RWPE2 (cell line): ENCODE data around the gene ANO1.

Source experiments
- ATAC-seq: fragments of 200-7000 bp; cut with Tn5 transposase; 3 replicates; pipeline ENCODE4 v1.9.1; 2021; ENCODE audit warnings: low read depth
- DNase-seq: peaks from one replicate; pipeline ENCODE4 v3.0.0-alpha.2; 2020; ENCODE audit warnings: low spot score
- H3K27ac ChIP-seq: fragments of 450-650 bp; 2 replicates; pipeline ENCODE4 v1.5.1; 2017; ENCODE audit warnings: mild to moderate bottlenecking; ENCODE audit not compliant: poor library complexity, severe bottlenecking
- H3K27me3 ChIP-seq: fragments of 250-450 bp; sonication (Bioruptor Pico); 2 replicates; pipeline ENCODE4 v1.5.1; 2021; ENCODE audit warnings: mild to moderate bottlenecking, moderate library complexity; ENCODE audit not compliant: insufficient read depth, poor library complexity, severe bottlenecking
- H3K36me3 ChIP-seq: fragments of 250-450 bp; sonication (Bioruptor Pico); 2 replicates; pipeline ENCODE4 v1.5.1; 2020; ENCODE audit warnings: low read depth, mild to moderate bottlenecking, moderate library complexity
- H3K4me1 ChIP-seq: fragments of 250-450 bp; sonication (Bioruptor Pico); 2 replicates; pipeline ENCODE4 v1.5.1; 2021; ENCODE audit warnings: mild to moderate bottlenecking, moderate library complexity; ENCODE audit not compliant: insufficient read depth, poor library complexity, severe bottlenecking
- H3K4me3 ChIP-seq: fragments of 250-450 bp; sonication (Bioruptor Pico); 2 replicates; pipeline ENCODE4 v1.5.1; 2021; ENCODE audit warnings: mild to moderate bottlenecking, moderate library complexity; ENCODE audit not compliant: severe bottlenecking
- H3K9me3 ChIP-seq: fragments of 250-450 bp; sonication (Bioruptor Pico); 2 replicates; pipeline ENCODE4 v1.5.1; 2021; ENCODE audit warnings: mild to moderate bottlenecking, moderate library complexity; ENCODE audit not compliant: severe bottlenecking
- TF ChIP-seq, protein P1 (sequence below): fragments of 450-650 bp; IDR thresholded peaks from one replicate; pipeline ENCODE4 v1.5.1; 2017; ENCODE audit warnings: mild to moderate bottlenecking, moderate library complexity; ENCODE audit not compliant: poor library complexity, severe bottlenecking

Gene ANO1

GRCh38 chr11:70050243-70050642 lies 27.9 kb upstream of the ANO1 start:
- Histone ChIP-seq H3K27me3 (no peaks in the 10 kb centered on the region), H3K36me3 (no peaks in the 10 kb centered on the region), H3K4me3 (no peak overlapping the region), H3K27ac (no peak overlapping the region), H3K9me3 (no peaks in the 10 kb centered on the region), H3K4me1 (no peaks in the 10 kb centered on the region)
- no peak for ATAC-seq
- TF ChIP-seq, protein P1, sequence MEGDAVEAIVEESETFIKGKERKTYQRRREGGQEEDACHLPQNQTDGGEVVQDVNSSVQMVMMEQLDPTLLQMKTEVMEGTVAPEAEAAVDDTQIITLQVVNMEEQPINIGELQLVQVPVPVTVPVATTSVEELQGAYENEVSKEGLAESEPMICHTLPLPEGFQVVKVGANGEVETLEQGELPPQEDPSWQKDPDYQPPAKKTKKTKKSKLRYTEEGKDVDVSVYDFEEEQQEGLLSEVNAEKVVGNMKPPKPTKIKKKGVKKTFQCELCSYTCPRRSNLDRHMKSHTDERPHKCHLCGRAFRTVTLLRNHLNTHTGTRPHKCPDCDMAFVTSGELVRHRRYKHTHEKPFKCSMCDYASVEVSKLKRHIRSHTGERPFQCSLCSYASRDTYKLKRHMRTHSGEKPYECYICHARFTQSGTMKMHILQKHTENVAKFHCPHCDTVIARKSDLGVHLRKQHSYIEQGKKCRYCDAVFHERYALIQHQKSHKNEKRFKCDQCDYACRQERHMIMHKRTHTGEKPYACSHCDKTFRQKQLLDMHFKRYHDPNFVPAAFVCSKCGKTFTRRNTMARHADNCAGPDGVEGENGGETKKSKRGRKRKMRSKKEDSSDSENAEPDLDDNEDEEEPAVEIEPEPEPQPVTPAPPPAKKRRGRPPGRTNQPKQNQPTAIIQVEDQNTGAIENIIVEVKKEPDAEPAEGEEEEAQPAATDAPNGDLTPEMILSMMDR, result no peak
- DNase-seq, result no peak

DNA sequence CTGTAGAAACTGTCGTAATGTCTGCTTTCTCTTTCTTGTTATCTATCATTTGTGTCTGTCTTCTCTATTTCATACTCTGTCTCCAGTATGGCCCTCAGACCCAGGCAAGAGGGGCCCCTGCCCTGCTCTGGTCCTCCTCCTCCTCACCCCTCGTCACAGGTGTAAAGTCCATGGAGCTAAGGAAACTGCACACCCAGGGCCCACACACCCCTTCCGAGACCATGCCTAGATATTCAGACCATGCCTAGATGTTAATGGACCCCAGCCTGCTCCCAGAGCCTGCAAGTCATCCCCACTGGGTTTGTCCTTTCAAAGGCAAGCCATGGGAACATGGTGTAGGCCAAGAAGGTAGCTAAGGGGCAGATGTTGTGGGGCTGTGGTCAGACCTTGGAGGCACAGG lies 24.1 kb upstream of the ANO1 start:
- H3K4me1 ChIP-seq, result no peaks in the 10 kb centered on the region
- ATAC-seq (no peak), DNase-seq (no peak)
- H3K36me3 ChIP-seq, result no peaks in the 10 kb centered on the region
- TF ChIP-seq, protein P1, result no peak
- no peak overlapping the region for H3K27ac ChIP-seq
- no peaks in the 10 kb centered on the region for H3K27me3 ChIP-seq
- no peak overlapping the region for H3K4me3 ChIP-seq
- no peaks in the 10 kb centered on the region for H3K9me3 ChIP-seq

DNA sequence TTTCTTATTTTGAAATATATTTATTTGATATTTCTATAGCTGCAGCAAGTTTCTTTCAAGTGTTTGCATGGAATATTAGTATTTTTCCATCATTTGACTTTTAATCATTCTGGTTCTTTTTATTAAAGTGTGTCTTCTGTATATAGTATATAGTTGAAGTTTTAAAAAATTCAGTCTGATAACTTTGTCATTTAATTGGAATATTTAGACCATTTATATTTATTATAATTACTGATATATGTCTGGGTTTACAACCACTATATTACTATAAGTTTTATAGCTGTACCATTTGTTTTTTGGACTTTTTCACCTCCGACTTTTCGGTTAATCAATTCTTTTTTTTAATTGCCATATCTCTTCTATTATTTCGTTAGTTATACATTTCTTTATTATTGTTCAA lies 22.7 kb upstream of the ANO1 start:
- TF ChIP-seq, protein P1, result no peak
- no peaks in the 10 kb centered on the region for H3K36me3 ChIP-seq
- DNase-seq (no peak), ATAC-seq (no peak)
- no peak overlapping the region for H3K4me3 ChIP-seq
- H3K27ac ChIP-seq, result no peak overlapping the region
- no peaks in the 10 kb centered on the region for H3K9me3 ChIP-seq
- no peaks in the 10 kb centered on the region for H3K4me1 ChIP-seq
- no peaks in the 10 kb centered on the region for H3K27me3 ChIP-seq

- Histone ChIP-seq H3K4me1 (no peaks in the 10 kb centered on the region), H3K36me3 (no peaks in the 10 kb centered on the region), H3K27me3 (no peaks in the 10 kb centered on the region), H3K9me3 (no peaks in the 10 kb centered on the region), H3K27ac (no peak overlapping the region), H3K4me3 (no peak overlapping the region)
- TF ChIP-seq, protein P1, result no peak
- ATAC-seq (no peak), DNase-seq (no peak)
Measured at GRCh38 chr11:70057080-70057479, 21.0 kb upstream of the ANO1 start.

GRCh38 chr11:70059971-70060370 lies 18.1 kb upstream of the ANO1 start:
- TF ChIP-seq, protein P1, result no peak
- Histone ChIP-seq H3K36me3 (no peaks in the 10 kb centered on the region), H3K27ac (no peak overlapping the region), H3K4me3 (no peak overlapping the region), H3K27me3 (no peaks in the 10 kb centered on the region), H3K9me3 (no peaks in the 10 kb centered on the region), H3K4me1 (peaks cover 18% of the 10 kb centered on the region)
- DNase-seq (no peak), ATAC-seq (no peak)
